Measurements from ENCODE around the gene PDF. TPM values are rescaled to one million over a fixed set of nuclear protein-coding genes. Genes with fewer than 3 reads are reported as not detected.

The PDF gene
- total RNA-seq, 3 donors from 2014 or later (not counting 1 experiment from before 2014, with no cell fraction given): 3.0 to 5.7 (median 4.6) TPM

- H3K4me3 ChIP-seq (ENCODE audit: low read length): no peak overlapping the region
- peaks cover 26% of the 10 kb centered on the region for H3K4me1 ChIP-seq (ENCODE audit: control insufficient read depth, insufficient read depth, low read length)
- H3K9me3 ChIP-seq (ENCODE audit: control insufficient read depth, insufficient read depth, low read length): no peaks in the 10 kb centered on the region
- Mint-ChIP-seq H3K4me3 (no peak overlapping the region), H3K27ac (peak overlapping the region; percentile 41 to 45), H3K36me3 (no peaks in the 10 kb centered on the region), H3K9me3 (no peaks in the 10 kb centered on the region), H3K27me3 (ENCODE audit: low read depth in 2 of 2) (no peaks in the 10 kb centered on the region), H3K4me1 (peaks cover 14 to 30% of the 10 kb centered on the region in 2 donors)
- DNase-seq (no peak), ATAC-seq (no peak)
- H3K27me3 ChIP-seq (ENCODE audit: control insufficient read depth, insufficient read depth, low read length): no peaks in the 10 kb centered on the region
- intact Hi-C loops (cut with micrococcal nuclease): loop anchor here (10.0 kb wide), 1 partner anchor 128 kb away; no protein-coding TSS in a partner anchor
- no peak for TF ChIP-seq CTCF (IDR thresholded peaks at IDR 0.05)
- no peak overlapping the region for H3K27ac ChIP-seq (ENCODE audit: low read length)
- H3K36me3 ChIP-seq (ENCODE audit: control insufficient read depth, insufficient read depth, low read length): peaks cover 35% of the 10 kb centered on the region
- 75% methylated on average over 7 of the region's 7 CpGs for WGBS (ENCODE audit: insufficient coverage)
These were observed 4.1 kb downstream of the PDF start for GRCh38 chr16:69326172-69326873.

GRCh38 chr16:69325784-69326171 is 4.6 kb downstream of the PDF start:
- DNase-seq (no peak), ATAC-seq (no peak)
- Mint-ChIP-seq H3K4me3 (no peak overlapping the region), H3K36me3 (no peaks in the 10 kb centered on the region), H3K27me3 (ENCODE audit: low read depth in 2 of 2) (no peaks in the 10 kb centered on the region), H3K9me3 (no peaks in the 10 kb centered on the region), H3K4me1 (peaks cover 14 to 31% of the 10 kb centered on the region in 2 donors), H3K27ac (peak overlapping the region; percentile 41 to 45)
- H3K4me1 ChIP-seq (ENCODE audit: control insufficient read depth, insufficient read depth, low read length): peaks cover 21% of the 10 kb centered on the region
- H3K27me3 ChIP-seq (ENCODE audit: control insufficient read depth, insufficient read depth, low read length): no peaks in the 10 kb centered on the region
- intact Hi-C loops (cut with micrococcal nuclease): loop anchor here (10.0 kb wide), 1 partner anchor 129 kb away; no protein-coding TSS in a partner anchor
- TF ChIP-seq CTCF (IDR thresholded peaks at IDR 0.05): no peak
- no peak overlapping the region for H3K4me3 ChIP-seq (ENCODE audit: low read length)
- H3K27ac ChIP-seq (ENCODE audit: low read length): no peak overlapping the region
- no peaks in the 10 kb centered on the region for H3K9me3 ChIP-seq (ENCODE audit: control insufficient read depth, insufficient read depth, low read length)
- WGBS (ENCODE audit: insufficient coverage): 88% methylated on average over 6 of the region's 6 CpGs
- H3K36me3 ChIP-seq (ENCODE audit: control insufficient read depth, insufficient read depth, low read length): peaks cover 40% of the 10 kb centered on the region

GRCh38 chr16:69324585-69325253 is 5.7 kb downstream of the PDF start:
- Mint-ChIP-seq H3K27ac (peak overlapping the region in 1 of 2 donors; percentile 42), H3K9me3 (no peaks in the 10 kb centered on the region), H3K27me3 (ENCODE audit: low read depth in 2 of 2) (no peaks in the 10 kb centered on the region), H3K36me3 (no peaks in the 10 kb centered on the region), H3K4me1 (peaks cover 14 to 28% of the 10 kb centered on the region in 2 donors), H3K4me3 (no peak overlapping the region)
- ATAC-seq (no peak), DNase-seq (no peak)
- intact Hi-C loops (cut with micrococcal nuclease): loop anchor here (10.0 kb wide), 1 partner anchor 130 kb away; no protein-coding TSS in a partner anchor
- no peaks in the 10 kb centered on the region for H3K27me3 ChIP-seq (ENCODE audit: control insufficient read depth, insufficient read depth, low read length)
- no peak overlapping the region for H3K27ac ChIP-seq (ENCODE audit: low read length)
- peaks cover 51% of the 10 kb centered on the region for H3K36me3 ChIP-seq (ENCODE audit: control insufficient read depth, insufficient read depth, low read length)
- 92% methylated on average over 9 of the region's 10 CpGs for WGBS (ENCODE audit: insufficient coverage)
- no peak for TF ChIP-seq CTCF (IDR thresholded peaks at IDR 0.05)
- H3K9me3 ChIP-seq (ENCODE audit: control insufficient read depth, insufficient read depth, low read length): no peaks in the 10 kb centered on the region
- peaks cover 18% of the 10 kb centered on the region for H3K4me1 ChIP-seq (ENCODE audit: control insufficient read depth, insufficient read depth, low read length)
- H3K4me3 ChIP-seq (ENCODE audit: low read length): no peak overlapping the region

Measured in natural killer cell (primary cell).